ENCODE results near the gene KERA.

Gene KERA

GRCh38 chr12:91017511-91018263 is 40.1 kb downstream of the KERA start:
- CTCF ChIA-PET = no interaction called here

GRCh38 chr12:91017043-91017442 is 40.8 kb downstream of the KERA start:
- POLR2A ChIA-PET = no interaction called here

More at GRCh38 chr12:91017511-91018263, 40.1 kb downstream of the KERA start:
- POLR2A ChIA-PET = no interaction called here
- H3K4me3 ChIP-seq (ENCODE audit: low read depth, low read length) = no peak overlapping the region
- no peak for DNase-seq (ENCODE audit: low read depth, low spot score)
- no peak for TF ChIP-seq CTCF (IDR thresholded peaks at IDR 0.05; ENCODE audit: insufficient read depth, low read length, missing control alignments)

GRCh38 chr12:91009319-91009950 is 48.4 kb downstream of the KERA start:
- POLR2A ChIA-PET = no interaction called here
- no peak for DNase-seq (ENCODE audit: low read depth, low spot score)
- CTCF ChIA-PET = interaction anchor here (1.3 kb wide), 2 partner anchors 100 to 315 kb away, joined by 3 to 6 read pairs; no protein-coding TSS in a partner anchor
- no peak for TF ChIP-seq CTCF (IDR thresholded peaks at IDR 0.05; ENCODE audit: insufficient read depth, low read length, missing control alignments)
- H3K4me3 ChIP-seq (ENCODE audit: low read depth, low read length) = no peak overlapping the region

More at GRCh38 chr12:91017043-91017442, 40.8 kb downstream of the KERA start:
- no peak for DNase-seq (ENCODE audit: low read depth, low spot score)
- H3K4me3 ChIP-seq (ENCODE audit: low read depth, low read length) = no peak overlapping the region
- CTCF ChIA-PET = no interaction called here
- TF ChIP-seq CTCF (IDR thresholded peaks at IDR 0.05; ENCODE audit: insufficient read depth, low read length, missing control alignments) = no peak

- POLR2A ChIA-PET = no interaction called here
- TF ChIP-seq CTCF (IDR thresholded peaks at IDR 0.05; ENCODE audit: insufficient read depth, low read length, missing control alignments) = no peak
- CTCF ChIA-PET = no interaction called here
- H3K4me3 ChIP-seq (ENCODE audit: low read depth, low read length) = no peak overlapping the region
- DNase-seq (ENCODE audit: low read depth, low spot score) = no peak
Measured at GRCh38 chr12:91007531-91008290, 50.1 kb downstream of the KERA start.

GRCh38 chr12:91004872-91005271 is 53.0 kb downstream of the KERA start, which contains the start of gene EPYC:
TSS of gene EPYC (minus strand) at chr12:91004972. CDS start at chr12:91002565, 2,407 bp downstream.
- no peak for DNase-seq (ENCODE audit: low read depth, low spot score)
- ChIA-PET CTCF (interaction anchor here (1.3 kb wide), 1 partner anchor 104 kb away, joined by 5 read pairs; no protein-coding TSS in a partner anchor), POLR2A (no interaction called here)
- no peak for TF ChIP-seq CTCF (IDR thresholded peaks at IDR 0.05; ENCODE audit: insufficient read depth, low read length, missing control alignments)
- H3K4me3 ChIP-seq (ENCODE audit: low read depth, low read length) = no peak within 1 kb of the TSS

GRCh38 chr12:91003737-91004136 is 54.1 kb downstream of the KERA start:
- no peak overlapping the region for H3K4me3 ChIP-seq (ENCODE audit: low read depth, low read length)
- ChIA-PET POLR2A (no interaction called here), CTCF (interaction anchor here (1.3 kb wide), 1 partner anchor 105 kb away, joined by 5 read pairs; no protein-coding TSS in a partner anchor)
- DNase-seq (ENCODE audit: low read depth, low spot score) = no peak
- no peak for TF ChIP-seq CTCF (IDR thresholded peaks at IDR 0.05; ENCODE audit: insufficient read depth, low read length, missing control alignments)
